HEK293T (cell line): ENCODE measurements around the gene DPP3.

Experiments
- ARNT ChIP-seq: fragments of 450-650 bp; IDR thresholded peaks from 2 replicates; pipeline ENCODE4 v1.6.1; 2017; ENCODE audit warnings: mild to moderate bottlenecking
- BHLHE40 ChIP-seq: fragments of 450-650 bp; IDR thresholded peaks from 2 replicates; pipeline ENCODE4 v1.6.1; 2016; ENCODE audit warnings: mild to moderate bottlenecking, moderate library complexity, borderline replicate concordance
- CTBP1 ChIP-seq: fragments of 450-650 bp; IDR thresholded peaks from 2 replicates; pipeline ENCODE4 v1.6.1; 2016; ENCODE audit warnings: borderline replicate concordance
- ELF4 ChIP-seq: fragments of 450-650 bp; IDR thresholded peaks from 2 replicates; pipeline ENCODE4 v1.6.1; 2017; ENCODE audit warnings: antibody characterized with exemption
- FOXA1 ChIP-seq: fragments of 450-650 bp; IDR thresholded peaks from 2 replicates; pipeline ENCODE4 v1.6.1; 2016; ENCODE audit warnings: mild to moderate bottlenecking
- FOXM1 ChIP-seq: fragments of 450-650 bp; IDR thresholded peaks from 2 replicates; pipeline ENCODE4 v1.6.1; 2017; ENCODE audit warnings: mild to moderate bottlenecking, borderline replicate concordance
- HDGF ChIP-seq: fragments of 450-650 bp; IDR thresholded peaks from 2 replicates; pipeline ENCODE4 v1.6.1; 2017; ENCODE audit warnings: antibody characterized with exemption, borderline replicate concordance
- L3MBTL2 ChIP-seq: fragments of 450-650 bp; conservative IDR thresholded peaks from 2 replicates; pipeline ENCODE4 v1.6.1; 2016; ENCODE audit warnings: mild to moderate bottlenecking
- LEF1 ChIP-seq: fragments of 450-650 bp; IDR thresholded peaks from 2 replicates; pipeline ENCODE4 v1.6.1; 2017; ENCODE audit warnings: mild to moderate bottlenecking, borderline replicate concordance
- PKNOX1 ChIP-seq: fragments of 450-650 bp; IDR thresholded peaks from 2 replicates; pipeline ENCODE4 v1.6.1; 2016
- SP1 ChIP-seq: fragments of 450-650 bp; IDR thresholded peaks from 2 replicates; pipeline ENCODE4 v1.6.1; 2017
- SUZ12 ChIP-seq: fragments of 450-650 bp; IDR thresholded peaks from 2 replicates; pipeline ENCODE4 v1.6.1; 2016; ENCODE audit warnings: mild to moderate bottlenecking
- TARDBP ChIP-seq: fragments of 450-650 bp; IDR thresholded peaks from 2 replicates; pipeline ENCODE4 v1.6.1; 2016
- ZNF384 ChIP-seq: fragments of 450-650 bp; IDR thresholded peaks from 2 replicates; pipeline ENCODE4 v1.6.1; 2016

- no peak for TF ChIP-seq HDGF
- TF ChIP-seq BHLHE40: no peak
- no peak for TF ChIP-seq ARNT
- TF ChIP-seq PKNOX1: no peak
- no peak for TF ChIP-seq L3MBTL2
- TF ChIP-seq ELF4: no peak
- no peak for TF ChIP-seq ZNF384
- TF ChIP-seq SP1: no peak
- TF ChIP-seq FOXA1: no peak
- no peak for TF ChIP-seq FOXM1
- no peak for TF ChIP-seq SUZ12
- no peak for TF ChIP-seq TARDBP
- TF ChIP-seq LEF1: no peak
- no peak for TF ChIP-seq CTBP1
These were observed 11.2 kb downstream of the DPP3 start for GRCh38 chr11:66491315-66491935.
